NCI-H2196 treated with DMSO at 0.1 percent for 48 hours (cell line): Measurements from ENCODE around the gene HMGN4.
"Not testable (repeated sequence)": the region's sequence is repeated elsewhere in the genome, so short reads cannot be mapped to it uniquely, and the experiment has no call there.

Experiments used
- DNase-seq: peaks from one replicate; lab custom pipeline; 2025; ENCODE audit not compliant: unreplicated experiment; lab: John Stamatoyannopoulos, UW

Gene HMGN4

DNA sequence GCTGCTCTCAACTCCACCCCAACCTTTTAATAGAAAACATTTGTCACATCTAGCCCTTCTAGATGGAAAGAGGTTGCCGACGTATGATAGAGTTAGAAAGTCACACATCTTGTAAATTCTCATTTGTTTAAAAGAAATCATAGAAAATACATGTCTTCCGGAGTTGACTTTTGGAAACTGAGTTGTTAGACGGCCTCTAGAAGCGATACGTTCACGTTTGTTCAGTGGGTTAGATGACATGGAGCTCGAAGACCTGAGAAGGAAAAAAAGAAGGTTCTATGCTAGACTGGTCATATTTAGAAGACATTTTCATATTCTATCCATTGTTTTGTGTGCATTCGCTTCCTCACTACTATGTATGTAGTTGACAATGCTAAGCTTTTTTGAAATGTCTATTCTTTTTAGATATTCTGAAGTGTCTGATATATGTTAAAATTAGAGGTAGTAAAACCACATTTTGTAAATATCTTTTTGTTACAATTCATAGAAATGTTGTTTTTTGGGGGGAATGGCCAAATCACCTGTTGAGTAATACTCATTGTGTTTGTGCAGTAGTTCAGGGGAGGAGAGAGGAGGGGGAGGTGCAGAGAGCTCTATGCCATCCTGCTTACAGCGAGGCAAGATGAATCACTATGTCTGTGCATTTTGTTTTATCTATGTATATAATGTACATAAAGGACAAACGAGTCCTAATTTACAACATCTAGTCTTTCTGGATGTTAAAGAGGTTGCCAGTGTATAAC, 15.5 kb upstream of the HMGN4 start:
- not testable (repeated sequence) for DNase-seq

DNA sequence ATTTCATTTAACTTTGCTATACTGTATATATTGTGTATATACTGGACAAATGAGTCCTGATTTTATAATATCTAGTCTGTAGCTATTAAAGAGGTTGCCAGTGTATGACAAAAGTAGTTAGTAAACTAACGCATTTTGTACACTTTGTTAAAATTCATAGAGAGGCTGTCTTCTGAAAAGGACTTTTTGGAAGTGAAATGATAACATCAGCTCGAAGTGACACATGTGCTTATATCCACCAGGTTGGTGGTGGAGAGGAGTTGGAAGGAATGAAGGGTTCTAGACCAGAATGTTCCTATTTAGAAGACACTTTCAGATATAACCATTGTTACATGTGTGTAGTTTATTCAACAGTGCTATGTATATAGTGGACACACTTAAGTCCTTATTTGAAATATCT, 13.9 kb upstream of the HMGN4 start:
- not testable (repeated sequence) for DNase-seq

DNA sequence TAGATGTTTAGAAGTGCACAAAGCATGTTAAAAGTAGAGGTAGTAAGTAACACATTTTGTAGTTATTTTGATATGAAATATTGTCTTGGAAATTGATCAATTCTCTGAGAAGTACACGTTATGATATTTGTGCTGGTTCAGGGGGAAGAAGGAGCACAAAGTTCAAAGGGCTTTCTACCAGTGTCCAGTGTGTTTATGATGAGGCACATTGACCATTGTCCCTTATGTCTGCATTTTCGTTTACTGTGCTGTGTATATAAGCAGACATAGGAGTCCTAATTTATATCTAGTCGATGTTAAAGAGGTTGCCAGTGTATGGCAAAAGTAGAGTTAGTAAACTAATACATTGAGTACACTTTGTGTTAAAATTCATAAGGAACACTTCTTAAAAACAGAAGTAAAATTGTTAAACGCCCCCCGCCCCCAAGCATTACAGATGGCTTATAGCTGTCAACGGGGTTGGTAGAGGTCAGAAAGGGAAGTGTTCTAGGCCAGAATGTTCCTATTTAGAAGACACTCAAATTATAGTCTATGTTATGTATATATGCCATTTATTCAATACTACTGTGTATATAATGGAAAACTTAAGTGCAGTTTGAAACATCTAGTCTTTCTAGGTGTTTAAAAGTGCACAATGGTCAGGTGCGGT, 13.3 kb upstream of the HMGN4 start:
- DNase-seq, result no peak

DNA sequence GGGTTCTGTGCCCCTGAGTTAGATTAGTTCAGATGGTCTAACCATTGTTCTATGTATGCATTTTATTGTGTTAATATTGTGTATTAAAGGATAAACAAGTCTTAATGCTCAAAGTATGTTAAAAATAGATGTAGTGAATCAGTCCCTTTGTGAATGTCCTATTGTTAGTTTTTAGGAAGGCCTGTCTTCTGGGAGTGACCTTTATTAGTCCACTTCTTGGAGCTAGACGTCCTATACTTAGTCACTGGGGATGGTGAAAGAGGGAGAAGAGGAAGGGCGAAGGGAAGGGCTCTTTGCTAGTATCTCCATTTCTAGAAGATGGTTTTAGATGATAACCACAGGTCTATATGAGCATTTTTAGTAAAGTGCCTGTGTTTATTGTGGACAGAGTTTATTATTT, 12.3 kb upstream of the HMGN4 start:
- no peak for DNase-seq

DNA sequence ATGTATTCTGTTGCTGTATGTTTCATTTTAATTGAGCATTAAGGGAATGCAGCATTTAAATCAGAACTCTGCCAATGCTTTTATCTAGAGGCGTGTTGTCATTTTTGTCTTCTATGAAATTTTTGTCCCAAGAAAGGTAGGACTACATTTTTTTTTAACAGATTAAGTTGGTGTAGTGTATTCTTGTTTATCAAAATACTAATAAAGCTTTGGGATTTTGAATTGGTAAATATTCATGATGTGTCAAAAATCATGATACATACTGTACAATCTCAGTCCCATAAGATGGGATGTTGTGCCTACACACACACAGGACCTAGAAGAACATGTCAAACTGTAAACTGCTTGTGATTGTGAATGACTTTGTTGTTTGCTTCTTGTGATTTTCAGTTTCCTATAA, 11.2 kb upstream of the HMGN4 start:
- no peak for DNase-seq

DNA sequence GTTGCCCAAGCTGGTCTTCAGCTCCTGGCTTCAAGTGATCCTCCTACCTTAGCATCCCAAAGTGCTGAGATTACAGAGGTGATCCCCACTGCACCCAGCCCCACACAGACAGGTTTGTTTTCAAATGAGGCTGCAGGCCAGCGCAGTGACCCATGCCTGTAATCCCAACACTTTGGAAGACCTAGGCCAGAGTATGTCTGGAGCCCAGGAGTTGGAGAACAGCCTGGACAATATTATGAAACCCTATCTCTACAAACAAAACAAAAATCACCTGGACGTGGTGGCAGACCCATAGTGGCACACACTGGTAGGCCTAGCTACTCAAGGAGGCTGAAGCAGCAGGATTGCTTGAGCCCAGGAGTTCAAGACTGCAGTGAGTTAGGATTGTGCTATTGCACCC, 8.0 kb upstream of the HMGN4 start:
- no peak for DNase-seq

DNA sequence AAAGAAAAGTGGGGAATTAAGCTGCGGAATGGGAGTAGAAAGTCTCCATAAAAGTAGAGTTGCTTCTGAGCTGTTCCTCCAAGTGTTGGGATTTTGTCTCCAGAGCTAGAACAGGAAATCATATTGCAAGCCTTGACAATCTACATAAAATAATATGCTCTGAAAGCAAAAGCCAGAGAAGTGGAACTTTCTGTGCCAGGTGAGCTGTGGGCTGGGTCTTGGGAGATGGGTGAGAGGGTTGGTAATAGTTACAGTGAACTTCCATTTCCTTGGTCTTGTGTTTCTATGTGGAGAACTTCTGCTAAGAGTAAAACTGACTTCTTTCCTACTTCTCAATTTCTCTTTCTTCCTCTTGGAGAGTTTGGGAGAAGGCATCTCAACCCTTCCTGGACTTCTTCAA, 6.3 kb upstream of the HMGN4 start:
- DNase-seq, result no peak

DNA sequence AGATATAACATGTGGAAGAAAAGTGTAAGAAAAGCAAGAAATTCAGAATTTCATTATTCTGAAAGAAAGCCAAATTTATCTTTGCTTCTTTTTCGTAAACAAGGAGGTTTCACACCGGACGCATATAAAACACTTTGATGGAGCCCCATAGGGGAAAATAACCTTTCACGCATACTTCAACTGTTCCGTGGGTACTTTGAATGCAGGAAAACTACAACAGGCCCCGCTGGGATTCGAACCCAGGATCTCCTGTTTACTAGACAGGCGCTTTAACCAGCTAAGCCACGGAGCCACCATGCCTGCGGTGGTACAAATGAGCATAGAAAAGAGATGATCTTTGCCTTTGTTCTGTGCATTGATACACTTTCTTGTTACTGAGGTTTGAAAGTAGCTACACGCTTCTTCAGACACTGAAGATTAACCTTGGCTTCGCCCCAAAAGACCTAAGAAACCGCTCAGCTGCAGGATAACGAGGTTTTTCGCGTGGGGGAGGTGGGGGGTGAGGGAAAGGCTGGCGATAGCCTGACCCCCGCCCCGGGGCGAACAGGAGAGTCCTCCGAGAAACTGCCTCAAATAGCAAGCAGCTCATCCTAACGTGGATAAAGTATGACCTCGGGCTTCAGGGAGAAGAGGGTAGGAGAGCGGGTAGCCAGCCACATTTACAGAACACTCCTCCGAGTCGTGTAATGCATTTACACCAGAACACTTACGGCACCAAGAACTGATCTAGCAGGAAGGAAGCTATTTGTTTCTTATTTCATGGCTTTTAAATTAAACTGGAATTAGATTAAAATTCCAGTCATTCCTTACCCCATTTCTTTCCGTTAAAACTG, 5.3 kb upstream of the HMGN4 start:
- DNase-seq, result peak; percentile 25

DNA sequence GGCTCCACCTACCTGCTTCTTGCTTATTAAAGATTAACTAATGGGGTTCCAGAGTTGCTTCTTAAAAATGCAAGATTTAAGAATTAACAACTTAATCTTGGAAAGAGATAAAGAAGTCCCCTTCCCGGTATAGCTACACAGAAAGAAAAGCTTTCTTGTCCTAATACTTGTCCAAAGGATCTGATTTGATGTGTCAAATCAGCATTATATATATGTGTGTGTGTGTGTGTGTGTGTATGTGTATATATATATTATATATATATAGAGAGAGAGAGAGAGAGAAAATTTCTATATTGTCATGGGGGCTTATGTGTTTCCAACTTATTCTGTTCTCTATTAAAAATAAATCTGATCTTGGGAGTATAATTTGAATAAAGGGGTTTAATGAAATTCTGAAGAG, 4.6 kb upstream of the HMGN4 start:
- no peak for DNase-seq

DNA sequence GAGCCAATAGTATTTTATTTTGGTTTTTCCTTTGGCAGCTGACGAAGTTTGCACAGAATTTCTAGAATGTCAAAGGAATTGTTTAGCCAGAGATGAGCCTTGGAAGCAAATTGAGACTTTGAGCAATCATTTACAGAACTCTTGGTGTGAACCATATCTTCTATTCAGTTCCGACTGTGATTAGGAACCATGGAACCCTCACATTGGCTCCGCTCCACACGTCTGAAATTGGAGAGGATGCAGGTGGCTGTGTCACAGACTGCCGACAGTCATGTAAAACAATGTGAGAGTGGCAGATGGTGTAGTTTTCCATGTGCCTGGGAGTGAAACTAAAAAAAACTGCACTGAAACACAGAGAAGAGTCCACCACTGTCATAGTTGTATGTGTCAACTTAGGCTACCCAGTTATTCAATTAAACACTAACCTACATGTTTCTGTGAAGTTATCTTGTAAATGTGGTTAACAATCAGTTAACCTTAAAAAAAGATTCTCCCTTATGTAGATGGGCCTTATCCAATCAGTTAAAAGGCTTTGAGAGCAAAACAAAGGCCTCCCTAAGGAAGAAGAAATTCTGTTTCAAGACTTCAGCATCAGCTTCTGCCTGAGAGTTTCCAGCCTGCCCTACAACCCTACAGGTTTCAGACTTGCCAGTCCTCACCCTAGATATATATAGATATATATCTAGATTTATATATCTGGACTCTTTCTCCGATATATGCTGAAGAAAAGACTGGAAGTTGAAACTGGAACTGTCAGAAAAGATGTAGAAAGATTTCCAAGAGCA, 3.3 kb upstream of the HMGN4 start:
- no peak for DNase-seq

DNA sequence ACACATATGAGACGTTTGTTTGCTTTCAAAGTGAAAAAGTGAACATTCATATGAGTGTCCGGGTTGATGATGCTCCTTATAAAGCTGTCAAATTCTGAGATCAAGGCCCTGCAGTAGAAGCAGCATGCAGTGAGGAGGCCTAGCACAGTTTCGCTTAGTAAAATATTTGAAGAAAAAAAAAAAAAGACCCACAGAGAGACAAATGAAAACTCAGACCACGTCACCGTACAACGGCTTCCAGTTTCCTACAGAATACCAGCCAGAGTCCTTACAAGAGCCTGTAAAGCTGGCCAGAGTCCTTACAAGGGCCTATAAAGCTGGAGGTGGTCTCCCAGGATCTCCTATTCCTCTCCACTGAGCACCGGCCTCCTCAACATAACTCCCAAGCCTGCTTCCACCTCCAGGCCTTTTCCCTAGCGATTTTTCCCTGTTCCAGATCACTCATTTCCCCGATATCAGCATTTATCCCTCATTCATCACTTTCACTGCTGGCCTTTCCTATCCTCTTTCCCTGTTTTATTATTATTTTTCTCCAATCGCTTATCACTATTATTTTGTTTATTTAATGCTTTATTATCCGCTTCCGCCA, 1.5 kb upstream of the HMGN4 start:
- DNase-seq, result no peak

DNA sequence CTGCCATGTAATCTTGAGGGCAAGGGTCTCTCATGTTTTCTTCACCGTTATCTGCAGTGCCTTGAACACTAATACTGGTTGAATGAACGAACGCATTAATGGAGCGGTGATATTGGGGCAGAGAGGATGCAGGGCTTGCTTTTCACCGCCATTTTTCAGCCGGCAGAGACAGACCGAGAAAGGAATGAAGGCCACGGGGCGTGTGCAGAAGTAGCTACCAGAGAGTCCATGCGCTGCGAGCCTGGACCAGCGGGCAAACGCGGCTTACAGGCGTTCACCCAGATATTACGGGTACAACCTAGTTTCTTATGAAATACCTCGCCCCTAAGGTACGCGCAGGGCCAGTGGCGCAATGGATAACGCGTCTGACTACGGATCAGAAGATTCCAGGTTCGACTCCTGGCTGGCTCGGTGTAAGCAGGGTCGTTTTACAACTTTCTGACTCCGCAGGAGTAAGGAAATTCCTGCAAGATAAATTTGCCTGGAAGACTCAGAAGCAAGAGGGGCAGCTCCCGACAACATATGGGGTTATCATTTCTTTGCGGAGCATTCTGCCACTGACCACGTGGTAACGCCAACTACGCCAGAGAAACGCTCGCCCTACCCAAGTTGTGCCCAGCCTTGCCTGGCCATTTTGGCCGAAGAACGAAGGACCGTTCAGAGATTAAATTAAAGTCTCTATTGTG, 863 bp upstream of the HMGN4 start:
- peak; percentile 72 for DNase-seq

DNA sequence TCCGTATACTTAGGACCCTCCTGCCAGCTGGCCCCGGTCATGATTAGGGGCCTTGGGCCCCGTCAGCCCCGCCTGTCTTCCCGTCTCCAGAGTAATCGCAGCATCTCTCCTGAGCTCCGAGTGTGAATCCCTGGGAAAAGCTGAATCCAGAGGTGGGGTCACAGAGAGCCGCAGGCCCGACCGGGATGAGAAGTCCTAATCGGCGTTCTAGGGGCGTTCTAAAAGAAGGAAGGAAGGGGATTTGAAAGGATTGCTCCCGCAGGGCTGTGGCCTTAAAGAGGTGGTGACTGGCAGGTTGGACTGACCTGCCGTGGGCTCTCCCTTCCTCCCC, 371 bp downstream of the HMGN4 start:
- DNase-seq, result no peak

DNA sequence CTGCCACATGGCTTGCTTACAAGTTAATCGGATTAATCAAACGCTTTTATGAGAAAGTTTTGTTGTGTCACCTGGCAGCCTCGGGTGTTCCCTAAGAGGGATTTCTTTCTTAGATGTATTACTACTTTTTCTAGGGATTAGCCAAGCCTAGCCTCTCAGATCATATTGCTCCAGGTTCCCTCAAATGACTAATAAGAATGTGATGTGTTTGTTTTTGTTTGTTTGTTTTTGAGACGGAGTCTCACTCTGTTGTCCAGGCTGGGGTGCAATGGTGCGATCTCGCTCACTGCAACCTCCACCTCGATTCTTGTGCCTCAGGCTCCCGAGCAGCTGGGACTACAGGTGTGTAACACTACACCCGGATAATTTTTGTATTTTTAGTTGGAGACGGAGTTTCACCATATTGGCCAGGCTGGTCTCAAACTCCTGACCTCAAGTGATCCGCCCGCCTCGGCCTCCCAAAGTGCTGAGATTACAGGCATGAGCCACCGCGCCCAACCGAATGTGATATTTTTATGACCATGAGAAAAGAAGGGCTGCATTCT, 977 bp downstream of the HMGN4 start:
- DNase-seq, result no peak

DNA sequence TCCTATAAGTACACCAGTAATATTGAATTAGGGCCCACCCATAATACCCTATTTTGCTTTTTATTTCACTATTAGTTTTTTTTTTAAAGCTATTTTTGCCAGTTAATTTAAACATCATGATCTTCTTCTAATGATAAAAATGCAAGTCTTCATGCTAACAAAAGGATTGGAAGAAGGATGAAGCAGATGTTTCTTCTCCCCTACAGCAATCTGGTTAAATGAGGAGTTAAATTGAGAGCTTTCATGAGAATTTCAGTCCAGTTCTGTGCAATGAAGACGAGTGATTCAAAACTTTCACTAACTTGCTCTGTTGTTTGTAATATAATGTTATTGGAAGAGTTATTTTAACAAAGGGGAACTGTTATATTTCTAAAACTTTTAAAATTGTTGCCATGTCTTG, 3.4 kb downstream of the HMGN4 start:
- DNase-seq, result no peak

DNA sequence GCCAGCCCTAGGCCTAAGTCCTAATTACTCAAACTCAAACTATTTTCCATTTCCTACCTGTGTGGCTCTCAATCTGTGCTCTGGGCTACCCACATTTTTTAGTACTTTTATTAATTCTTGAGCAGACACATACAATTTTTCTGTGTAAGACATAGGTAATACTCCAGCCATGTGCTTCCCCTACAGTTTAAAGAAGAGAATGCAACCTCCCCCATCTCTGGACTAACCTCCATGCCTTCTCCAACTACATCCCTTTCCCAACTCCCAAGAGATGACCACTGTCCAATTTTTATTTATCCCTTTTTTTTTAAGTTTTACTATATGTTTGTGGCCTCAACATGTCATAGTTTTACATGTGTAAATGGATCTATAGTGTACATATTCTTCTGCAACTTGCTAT, 5.8 kb downstream of the HMGN4 start:
- no peak for DNase-seq

DNA sequence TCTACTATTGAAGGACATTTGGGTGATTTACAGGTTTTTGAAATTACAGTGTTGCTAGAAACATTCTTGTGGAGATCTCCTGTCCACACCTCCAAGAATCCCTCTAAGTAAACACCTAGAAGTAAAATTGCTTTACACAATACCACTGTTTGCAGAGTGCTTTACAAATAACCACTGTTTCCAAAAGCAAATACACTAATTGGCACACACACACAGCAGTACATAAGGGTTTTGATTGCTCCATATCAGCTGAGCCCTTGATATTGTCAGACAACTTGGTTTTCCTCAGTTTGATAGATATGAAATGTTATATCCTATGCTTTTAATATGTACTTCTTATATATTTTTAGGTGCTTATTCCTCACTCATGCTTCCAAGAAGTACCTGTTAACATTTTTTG, 6.3 kb downstream of the HMGN4 start:
- DNase-seq, result no peak

DNA sequence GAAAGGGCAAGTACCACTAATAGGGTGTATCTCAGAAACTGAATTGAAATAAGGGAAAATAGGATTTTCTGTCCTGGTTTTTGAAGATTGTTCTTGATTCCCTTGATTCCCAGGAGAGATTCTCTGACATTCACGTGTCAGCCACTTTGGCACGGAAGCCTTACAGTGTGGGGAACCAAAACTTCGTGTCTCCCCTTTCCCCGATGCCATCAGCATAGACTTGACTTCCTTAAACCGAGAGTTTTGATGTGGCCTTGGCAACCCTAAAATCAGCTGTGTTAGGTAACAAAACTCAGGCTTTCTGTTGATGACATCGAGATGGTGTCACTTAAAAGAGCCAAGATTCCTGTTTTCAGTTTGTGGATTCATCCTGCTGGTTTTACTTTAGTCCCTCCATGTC, 7.5 kb downstream of the HMGN4 start:
- no peak for DNase-seq

DNA sequence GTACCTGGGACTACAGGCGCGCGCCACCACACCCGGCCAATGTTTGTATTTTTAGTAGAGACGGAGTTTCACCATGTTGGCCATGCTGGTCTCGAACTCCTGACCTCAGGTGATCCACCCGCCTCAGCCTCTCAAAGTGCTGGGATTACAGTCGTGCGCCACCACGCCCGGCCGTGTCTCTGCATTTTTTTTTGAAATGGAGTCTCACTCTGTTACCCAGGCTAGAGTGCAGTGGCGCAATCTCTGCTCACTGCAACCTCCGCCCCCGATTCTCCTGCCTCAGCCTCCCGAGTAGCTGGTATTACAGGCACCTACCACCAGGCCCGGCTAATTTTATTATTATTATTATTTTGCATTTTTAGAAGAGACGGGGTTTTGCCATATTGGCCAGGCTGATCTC, 9.2 kb downstream of the HMGN4 start:
- DNase-seq, result not testable (repeated sequence)
